SK-N-SH (cell line): ENCODE measurements around the gene TBC1D2B. TPM values are rescaled to one million over a fixed set of nuclear protein-coding genes. Genes with fewer than 3 reads are reported as not detected.
A peak's percentile ranks its signal among the peaks of the same experiment; 100 is the strongest.

Experiments
- CTCF ChIA-PET: fragments of 300-600, 350-600 bp; formaldehyde crosslinking; extraction: SDS; loops from one replicate; lab custom pipeline; 2021; lab: Yijun Ruan, JAX
- POLR2A ChIA-PET: fragments of 350-600 bp; sonication (Branson Sonifier 250); formaldehyde crosslinking; extraction: SDS; loops from one replicate; lab custom pipeline; 2020; ENCODE audit warnings: antibody characterized with exemption, inconsistent platforms; lab: Yijun Ruan, JAX
- DNase-seq: peaks from one replicate; pipeline ENCODE4 v3.0.0; 2012
- H2AFZ ChIP-seq: fragments of 200-600 bp; sonication (generic); 2 replicates; pipeline ENCODE4 v1.8.1; 2016; ENCODE audit warnings: antibody characterized with exemption, mild to moderate bottlenecking, low read depth
- H3F3A ChIP-seq: fragments of 200-600 bp; sonication (generic); replicated peaks from 2 replicates; pipeline ENCODE3; 2016; ENCODE audit warnings: antibody characterized with exemption, mild to moderate bottlenecking; ENCODE audit not compliant: insufficient read depth
- H3K27ac ChIP-seq, 2 experiments: fragments of 200-500 bp in 1 of 2; fragments of 200-600 bp in 1 of 2; sonication (Bioruptor generic) in 1 of 2; sonication (generic), shearing (Covaris generic) in 1 of 2; 2 replicates each; pipeline versions ENCODE4 v1.5.1 to v1.6.1; 2014 to 2016; ENCODE audit warnings: low read depth in 2 of 2, inconsistent platforms in 1 of 2, low read length in 1 of 2, mild to moderate bottlenecking in 1 of 2, mixed read lengths in 1 of 2
- H3K27me3 ChIP-seq: fragments of 200-600 bp; sonication (generic), shearing (Covaris generic); 2 replicates; pipeline ENCODE4 v1.6.1; 2016; ENCODE audit warnings: mixed run types; ENCODE audit not compliant: insufficient read depth
- H3K36me3 ChIP-seq, 2 experiments: fragments of 200-500 bp in 1 of 2; fragments of 200-600 bp in 1 of 2; sonication (Bioruptor generic) in 1 of 2; sonication (generic) in 1 of 2; replicated peaks in 1 of 2; 2 replicates each; pipeline versions ENCODE3 to v1.5.1; 2014 to 2016; ENCODE audit warnings: low read length in 1 of 2, mild to moderate bottlenecking in 1 of 2; ENCODE audit not compliant: insufficient read depth in 2 of 2, control insufficient read depth in 1 of 2
- H3K4me1 ChIP-seq, 2 experiments: fragments of 200-500 bp in 1 of 2; fragments of 200-600 bp in 1 of 2; sonication (Bioruptor generic) in 1 of 2; sonication (generic), shearing (Covaris generic) in 1 of 2; 2 replicates each; pipeline versions ENCODE4 v1.5.1 to v1.6.1; 2014 to 2016; ENCODE audit warnings: low read depth in 1 of 2, low read length in 1 of 2, mixed run types in 1 of 2; ENCODE audit not compliant: insufficient read depth in 2 of 2, control insufficient read depth in 1 of 2
- H3K4me2 ChIP-seq: fragments of 200-600 bp; sonication (generic), shearing (Covaris generic); 2 replicates; pipeline ENCODE4 v1.6.1; 2017; ENCODE audit warnings: mixed run types
- H3K4me3 ChIP-seq, 2 experiments: fragments of 200-500 bp in 1 of 2; fragments of 200-600 bp in 1 of 2; sonication (Bioruptor generic) in 1 of 2; sonication (generic), shearing (Covaris generic) in 1 of 2; 2 replicates each; pipeline versions ENCODE4 v1.5.1 to v1.8.1; 2014 to 2016; ENCODE audit warnings: low read depth in 2 of 2, inconsistent platforms in 1 of 2, low read length in 1 of 2, mild to moderate bottlenecking in 1 of 2, mixed read lengths in 1 of 2, moderate library complexity in 1 of 2
- H3K79me2 ChIP-seq: fragments of 200-600 bp; sonication (generic); 2 replicates; pipeline ENCODE4 v1.8.1; 2017; ENCODE audit warnings: mild to moderate bottlenecking; ENCODE audit not compliant: insufficient read depth
- H3K9ac ChIP-seq: fragments of 200-600 bp; sonication (generic); 2 replicates; pipeline ENCODE4 v1.6.1; 2017; ENCODE audit warnings: mixed run types
- H3K9me2 ChIP-seq: fragments of 200-600 bp; sonication (generic); 2 replicates; pipeline ENCODE4 v1.6.1; 2017; ENCODE audit warnings: mixed run types
- H3K9me3 ChIP-seq: fragments of 200-600 bp; sonication (generic); 2 replicates; pipeline ENCODE4 v1.6.1; 2017; ENCODE audit warnings: mixed run types, mild to moderate bottlenecking, moderate library complexity
- H4K20me1 ChIP-seq: fragments of 200-600 bp; sonication (generic); 2 replicates; pipeline ENCODE4 v1.6.1; 2017; ENCODE audit warnings: mild to moderate bottlenecking, mixed run types; ENCODE audit not compliant: insufficient read depth
- CTCF ChIP-seq: fragments of 200-600 bp; sonication (generic); IDR thresholded peaks from 2 replicates; pipeline ENCODE4 v1.6.1; 2017; ENCODE audit warnings: antibody characterized with exemption, mild to moderate bottlenecking, moderate library complexity
- ELF1 ChIP-seq: IDR thresholded peaks from 2 replicates; pipeline ENCODE4 v1.4.0; 2012
- EP300 ChIP-seq, 2 experiments: IDR thresholded peaks; 2 replicates each; pipeline versions ENCODE4 v1.4.0 to v1.6.1; 2012; ENCODE audit warnings: borderline replicate concordance in 1 of 2, low read depth in 1 of 2, low read length in 1 of 2
- FOSL2 ChIP-seq: IDR thresholded peaks from 2 replicates; pipeline ENCODE4 v1.4.0; 2012; ENCODE audit warnings: low read depth, mild to moderate bottlenecking, moderate library complexity, borderline replicate concordance
- FOXJ3 ChIP-seq: sonication (generic); formaldehyde crosslinking; IDR thresholded peaks from 2 replicates; pipeline ENCODE4 v1.5.1; 2020; ENCODE audit warnings: mild to moderate bottlenecking, missing genetic modification reagents
- MAX ChIP-seq: IDR thresholded peaks from 2 replicates; pipeline ENCODE4 v1.4.0; 2012; ENCODE audit warnings: low read depth
- MXI1 ChIP-seq: IDR thresholded peaks from 2 replicates; pipeline ENCODE4 v1.6.1; 2012; ENCODE audit warnings: mild to moderate bottlenecking, low read depth, low read length, improper control_type of control experiment
- NFIC ChIP-seq: IDR thresholded peaks from 2 replicates; pipeline ENCODE4 v1.4.0; 2012; ENCODE audit warnings: borderline replicate concordance
- NRF1 ChIP-seq: IDR thresholded peaks from 2 replicates; pipeline ENCODE4 v1.6.1; 2012; ENCODE audit warnings: low read depth, mild to moderate bottlenecking, low read length
- PBX3 ChIP-seq: IDR thresholded peaks from 2 replicates; pipeline ENCODE4; 2012
- POLR2AphosphoS5 ChIP-seq: IDR thresholded peaks from 2 replicates; pipeline ENCODE4 v1.6.1; 2012; ENCODE audit warnings: low read depth, low read length
- RFX5 ChIP-seq: IDR thresholded peaks from 2 replicates; pipeline ENCODE4 v1.6.1; 2012; ENCODE audit warnings: mild to moderate bottlenecking, improper control_type of control experiment, low read length
- SIN3A ChIP-seq: IDR thresholded peaks from 2 replicates; pipeline ENCODE4 v1.6.1; 2012; ENCODE audit warnings: low read depth, mild to moderate bottlenecking, low read length, moderate library complexity, borderline replicate concordance
- TCF12 ChIP-seq: IDR thresholded peaks from 2 replicates; pipeline ENCODE4 v1.4.0; 2012
- WGBS: methylation state at CpG from one replicate; pipeline ENCODE4 v1.1.6; 2017; ENCODE audit warnings: low lambda C conversion rate; 5-methylcytosine and 5-hydroxymethylcytosine counted together
- polyA plus RNA-seq, 3 experiments: library from polyadenylated mRNA; depleted of rRNA; stranded (reverse); fragments of >200 nt; gene quantifications; 2 replicates each; pipeline ENCODE4 v1.2.3, GENCODE V29; 2012
- TF ChIP-seq, protein P1 (sequence below): fragments of 150-350 bp; IDR thresholded peaks from 2 replicates; pipeline ENCODE4 v1.6.1; 2016; ENCODE audit warnings: mild to moderate bottlenecking, low read depth, low read length
- TF ChIP-seq, protein P2 (sequence below): IDR thresholded peaks from 2 replicates; pipeline ENCODE4 v1.4.0; 2012; ENCODE audit warnings: low read depth, borderline replicate concordance

The TBC1D2B gene
- polyA plus RNA-seq, 1 of the 3 experiments (the other 2 are of a cell fraction) = 19.0 TPM

DNA sequence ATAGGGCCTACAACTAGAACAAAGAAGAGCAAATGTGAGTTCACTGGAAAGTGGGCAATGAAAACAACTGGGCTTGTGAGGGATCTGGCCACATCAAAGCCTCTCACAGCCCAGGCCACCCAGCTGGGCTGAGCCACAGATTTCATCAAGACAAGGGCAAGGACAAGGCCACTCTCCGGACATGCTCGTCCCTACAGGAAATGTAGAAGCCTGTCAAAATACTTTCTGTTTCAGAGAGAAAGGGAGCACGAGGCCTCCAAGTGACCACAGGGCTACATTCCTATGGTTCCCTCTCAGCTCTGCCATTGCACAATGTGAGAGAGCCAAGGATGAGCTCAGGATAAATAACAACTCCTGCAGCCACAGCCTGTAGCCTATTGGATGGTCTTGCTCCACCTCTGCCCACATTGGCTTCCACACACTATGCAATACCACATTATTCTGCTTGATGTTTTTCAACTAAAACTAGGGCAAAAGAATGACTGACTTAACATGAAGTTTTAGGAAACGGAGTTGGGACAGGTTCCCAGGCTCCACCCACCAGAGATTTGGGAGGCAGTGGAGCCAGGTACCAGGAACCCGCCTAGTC, 12.1 kb downstream of the TBC1D2B start:
- Histone ChIP-seq H3F3A (peaks cover 27% of the 10 kb centered on the region), H3K9me2 (no peaks in the 10 kb centered on the region), H3K79me2 (peaks cover 93% of the 10 kb centered on the region), H3K4me3 (no peak overlapping the region; a peak in 1 of 4 replicates), H3K4me1 (peaks cover 69 to 73% of the 10 kb centered on the region in 2 experiments), H2AFZ (no peak overlapping the region), H3K36me3 (no peaks in the 10 kb centered on the region), H4K20me1 (peaks cover 24% of the 10 kb centered on the region), H3K27me3 (no peaks in the 10 kb centered on the region), H3K9ac (peak overlapping the region; percentile 22; the same call in 1 of the 2 replicates), H3K27ac (peak overlapping the region; percentile 87 to 99), H3K9me3 (no peaks in the 10 kb centered on the region), H3K4me2 (peak overlapping the region; percentile 57)
- ChIA-PET POLR2A (no interaction called here), CTCF (interaction anchor here (1.0 to 1.2 kb wide), 2 partner anchors 20 to 98 kb away, joined by 3 read pairs; no protein-coding TSS in a partner anchor)
- WGBS = 45% methylated on average over 5 of the region's 5 CpGs
- TF ChIP-seq TCF12 (peak; percentile 67), PBX3 (peak; percentile 47; the same call in 1 of the 2 replicates), MXI1 (no peak), SIN3A (0 out of 2 replicates have a peak, but pooled peaks have one; percentile 32), ELF1 (no peak), RFX5 (no peak), CTCF (no peak), MAX (peak; percentile 94), POLR2AphosphoS5 (peak; percentile 53; the same call in 1 of the 2 replicates), FOSL2 (no peak), EP300 (IDR thresholded peaks at IDR 0.05; ENCODE audit: borderline replicate concordance in 1 of 2, low read depth in 1 of 2, low read length in 1 of 2) (peak in 1 of 2 experiments; percentile 46; a peak in 1 of 4 replicates), NRF1 (no peak), FOXJ3 (CRISPR knock-in tag) (no peak), NFIC (peak; percentile 45; the same call in 1 of the 2 replicates)
- TF ChIP-seq, protein P1, sequence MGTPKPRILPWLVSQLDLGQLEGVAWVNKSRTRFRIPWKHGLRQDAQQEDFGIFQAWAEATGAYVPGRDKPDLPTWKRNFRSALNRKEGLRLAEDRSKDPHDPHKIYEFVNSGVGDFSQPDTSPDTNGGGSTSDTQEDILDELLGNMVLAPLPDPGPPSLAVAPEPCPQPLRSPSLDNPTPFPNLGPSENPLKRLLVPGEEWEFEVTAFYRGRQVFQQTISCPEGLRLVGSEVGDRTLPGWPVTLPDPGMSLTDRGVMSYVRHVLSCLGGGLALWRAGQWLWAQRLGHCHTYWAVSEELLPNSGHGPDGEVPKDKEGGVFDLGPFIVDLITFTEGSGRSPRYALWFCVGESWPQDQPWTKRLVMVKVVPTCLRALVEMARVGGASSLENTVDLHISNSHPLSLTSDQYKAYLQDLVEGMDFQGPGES = no peak
- TF ChIP-seq, protein P2, sequence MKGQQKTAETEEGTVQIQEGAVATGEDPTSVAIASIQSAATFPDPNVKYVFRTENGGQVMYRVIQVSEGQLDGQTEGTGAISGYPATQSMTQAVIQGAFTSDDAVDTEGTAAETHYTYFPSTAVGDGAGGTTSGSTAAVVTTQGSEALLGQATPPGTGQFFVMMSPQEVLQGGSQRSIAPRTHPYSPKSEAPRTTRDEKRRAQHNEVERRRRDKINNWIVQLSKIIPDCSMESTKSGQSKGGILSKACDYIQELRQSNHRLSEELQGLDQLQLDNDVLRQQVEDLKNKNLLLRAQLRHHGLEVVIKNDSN = no peak
- no peak for DNase-seq
